Measurements from ENCODE around the gene GSC2.

DNA sequence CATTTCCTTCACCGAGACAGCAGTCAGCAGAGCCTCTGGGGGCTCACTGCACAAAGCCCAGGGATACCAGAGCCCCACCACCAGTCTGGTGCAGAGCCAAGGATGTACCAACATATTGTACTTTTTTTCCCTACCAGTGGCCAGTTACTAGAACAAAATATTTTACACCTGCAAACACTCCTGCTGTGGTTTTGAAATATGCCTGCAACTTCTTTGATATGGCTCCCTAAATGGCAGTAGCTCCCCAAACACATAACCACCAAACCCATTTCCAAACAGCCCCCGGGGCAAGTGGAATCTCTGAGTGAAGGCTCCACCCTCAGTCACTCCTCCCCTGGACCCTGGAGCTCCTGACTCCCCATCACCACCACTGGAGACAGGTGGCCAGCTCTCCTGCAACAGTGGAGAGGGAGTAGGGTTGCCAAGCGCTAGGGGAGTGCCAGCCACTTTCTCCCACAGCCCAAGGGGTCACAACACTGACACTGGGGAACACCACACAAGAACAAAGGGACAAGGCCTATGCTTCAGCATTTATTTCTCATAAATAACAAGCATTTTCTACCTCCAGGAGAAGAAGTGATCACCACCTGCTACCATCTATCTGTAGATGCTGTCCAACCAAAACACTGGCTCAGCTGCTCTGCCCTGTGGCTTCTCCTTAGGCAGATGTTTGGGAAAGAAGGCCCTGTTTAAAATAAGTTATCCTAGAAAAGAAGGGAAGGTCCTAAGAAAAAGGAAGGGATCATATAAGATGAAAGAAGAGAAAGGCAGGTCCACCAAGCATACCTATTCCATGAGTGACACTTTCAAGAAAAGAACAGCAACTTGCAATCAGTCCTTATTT lies 43.0 kb downstream of the GSC2 start:
- TF ChIP-seq MAFK (IDR thresholded peaks at IDR 0.05; ENCODE audit: low read depth, low read length) (no peak), BHLHE40 (IDR thresholded peaks at IDR 0.05; ENCODE audit: low read depth, low read length) (no peak), POLR2A (IDR thresholded peaks at IDR 0.05; ENCODE audit: low read depth, low read length) (no peak), RFX5 (IDR thresholded peaks at IDR 0.05; ENCODE audit: low read depth, low read length) (no peak), RAD21 (IDR thresholded peaks at IDR 0.05; ENCODE audit: low read length) (no peak), MAZ (IDR thresholded peaks at IDR 0.05; ENCODE audit: borderline replicate concordance, low read depth, low read length) (no peak), CHD1 (IDR thresholded peaks at IDR 0.05; ENCODE audit: low read depth, low read length) (no peak)
- TF ChIP-seq, protein P1, sequence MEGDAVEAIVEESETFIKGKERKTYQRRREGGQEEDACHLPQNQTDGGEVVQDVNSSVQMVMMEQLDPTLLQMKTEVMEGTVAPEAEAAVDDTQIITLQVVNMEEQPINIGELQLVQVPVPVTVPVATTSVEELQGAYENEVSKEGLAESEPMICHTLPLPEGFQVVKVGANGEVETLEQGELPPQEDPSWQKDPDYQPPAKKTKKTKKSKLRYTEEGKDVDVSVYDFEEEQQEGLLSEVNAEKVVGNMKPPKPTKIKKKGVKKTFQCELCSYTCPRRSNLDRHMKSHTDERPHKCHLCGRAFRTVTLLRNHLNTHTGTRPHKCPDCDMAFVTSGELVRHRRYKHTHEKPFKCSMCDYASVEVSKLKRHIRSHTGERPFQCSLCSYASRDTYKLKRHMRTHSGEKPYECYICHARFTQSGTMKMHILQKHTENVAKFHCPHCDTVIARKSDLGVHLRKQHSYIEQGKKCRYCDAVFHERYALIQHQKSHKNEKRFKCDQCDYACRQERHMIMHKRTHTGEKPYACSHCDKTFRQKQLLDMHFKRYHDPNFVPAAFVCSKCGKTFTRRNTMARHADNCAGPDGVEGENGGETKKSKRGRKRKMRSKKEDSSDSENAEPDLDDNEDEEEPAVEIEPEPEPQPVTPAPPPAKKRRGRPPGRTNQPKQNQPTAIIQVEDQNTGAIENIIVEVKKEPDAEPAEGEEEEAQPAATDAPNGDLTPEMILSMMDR (conservative IDR thresholded peaks at IDR 0.05; ENCODE audit: low read depth, low read length): no peak
- TF ChIP-seq, protein P2, sequence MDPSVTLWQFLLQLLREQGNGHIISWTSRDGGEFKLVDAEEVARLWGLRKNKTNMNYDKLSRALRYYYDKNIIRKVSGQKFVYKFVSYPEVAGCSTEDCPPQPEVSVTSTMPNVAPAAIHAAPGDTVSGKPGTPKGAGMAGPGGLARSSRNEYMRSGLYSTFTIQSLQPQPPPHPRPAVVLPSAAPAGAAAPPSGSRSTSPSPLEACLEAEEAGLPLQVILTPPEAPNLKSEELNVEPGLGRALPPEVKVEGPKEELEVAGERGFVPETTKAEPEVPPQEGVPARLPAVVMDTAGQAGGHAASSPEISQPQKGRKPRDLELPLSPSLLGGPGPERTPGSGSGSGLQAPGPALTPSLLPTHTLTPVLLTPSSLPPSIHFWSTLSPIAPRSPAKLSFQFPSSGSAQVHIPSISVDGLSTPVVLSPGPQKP (IDR thresholded peaks at IDR 0.05; ENCODE audit: borderline replicate concordance, low read depth, low read length): no peak

Data from IMR-90 (cell line).